ENCODE measurements around the gene COL9A3.

GRCh38 chr20:62846166-62846890 lies 29.5 kb downstream of the COL9A3 start:
- TF ChIP-seq FOXP2 (optimal IDR thresholded peaks at IDR 0.05; ENCODE audit: control extremely low read depth, extremely low read length, insufficient read depth) = no peak
- no peak for TF ChIP-seq EZH2 (IDR thresholded peaks at IDR 0.05)
